Measurements from ENCODE around the gene RPS10. TPM values are rescaled to one million over a fixed set of nuclear protein-coding genes. Genes with fewer than 3 reads are reported as not detected.

The RPS10 gene
- total RNA-seq, 2 donors from 2014 or later = 1,206 to 1,361 TPM

DNA sequence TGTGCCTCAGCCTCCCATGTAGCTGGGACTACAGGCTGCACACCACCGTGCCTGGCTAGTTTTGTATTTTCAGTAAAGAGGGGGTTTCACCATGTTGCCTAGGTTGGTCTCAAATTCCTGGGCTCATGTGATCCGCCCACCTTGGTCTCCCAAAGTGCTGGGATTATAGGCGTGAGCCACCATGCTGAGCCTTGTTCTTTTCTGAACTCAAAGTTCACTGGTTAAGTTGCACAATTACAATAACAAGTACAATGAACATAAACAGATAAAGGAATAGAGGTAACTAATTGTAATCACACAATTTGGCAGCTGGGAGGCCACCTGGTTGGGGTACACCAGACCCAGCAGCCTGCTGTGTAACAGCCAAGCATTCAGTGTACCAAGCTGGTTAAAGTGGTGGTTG is 40.1 kb downstream of the RPS10 start:
- WGBS, 2 donors = 94 to 100% methylated on average over 3 of the region's 3 CpGs
- intact Hi-C loops (cut with DNase I) = no loop called here
- no peak overlapping the region for H3K27ac ChIP-seq
- no peaks in the 10 kb centered on the region for H3K27me3 ChIP-seq
- no peak overlapping the region for H3K4me3 ChIP-seq
- DNase-seq (no peak), ATAC-seq (no peak)
- H3K4me1 ChIP-seq = peaks cover 21% of the 10 kb centered on the region
- H3K36me3 ChIP-seq (replicated peaks in 1 of 2; ENCODE audit: insufficient read depth in 1 of 2, low read depth in 2 of 2) = no peaks in the 10 kb centered on the region
- TF ChIP-seq, protein P1, sequence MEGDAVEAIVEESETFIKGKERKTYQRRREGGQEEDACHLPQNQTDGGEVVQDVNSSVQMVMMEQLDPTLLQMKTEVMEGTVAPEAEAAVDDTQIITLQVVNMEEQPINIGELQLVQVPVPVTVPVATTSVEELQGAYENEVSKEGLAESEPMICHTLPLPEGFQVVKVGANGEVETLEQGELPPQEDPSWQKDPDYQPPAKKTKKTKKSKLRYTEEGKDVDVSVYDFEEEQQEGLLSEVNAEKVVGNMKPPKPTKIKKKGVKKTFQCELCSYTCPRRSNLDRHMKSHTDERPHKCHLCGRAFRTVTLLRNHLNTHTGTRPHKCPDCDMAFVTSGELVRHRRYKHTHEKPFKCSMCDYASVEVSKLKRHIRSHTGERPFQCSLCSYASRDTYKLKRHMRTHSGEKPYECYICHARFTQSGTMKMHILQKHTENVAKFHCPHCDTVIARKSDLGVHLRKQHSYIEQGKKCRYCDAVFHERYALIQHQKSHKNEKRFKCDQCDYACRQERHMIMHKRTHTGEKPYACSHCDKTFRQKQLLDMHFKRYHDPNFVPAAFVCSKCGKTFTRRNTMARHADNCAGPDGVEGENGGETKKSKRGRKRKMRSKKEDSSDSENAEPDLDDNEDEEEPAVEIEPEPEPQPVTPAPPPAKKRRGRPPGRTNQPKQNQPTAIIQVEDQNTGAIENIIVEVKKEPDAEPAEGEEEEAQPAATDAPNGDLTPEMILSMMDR (IDR thresholded peaks at IDR 0.05) = no peak
- no peak for TF ChIP-seq POLR2A (IDR thresholded peaks at IDR 0.05)
- H3K9me3 ChIP-seq = no peaks in the 10 kb centered on the region

DNA sequence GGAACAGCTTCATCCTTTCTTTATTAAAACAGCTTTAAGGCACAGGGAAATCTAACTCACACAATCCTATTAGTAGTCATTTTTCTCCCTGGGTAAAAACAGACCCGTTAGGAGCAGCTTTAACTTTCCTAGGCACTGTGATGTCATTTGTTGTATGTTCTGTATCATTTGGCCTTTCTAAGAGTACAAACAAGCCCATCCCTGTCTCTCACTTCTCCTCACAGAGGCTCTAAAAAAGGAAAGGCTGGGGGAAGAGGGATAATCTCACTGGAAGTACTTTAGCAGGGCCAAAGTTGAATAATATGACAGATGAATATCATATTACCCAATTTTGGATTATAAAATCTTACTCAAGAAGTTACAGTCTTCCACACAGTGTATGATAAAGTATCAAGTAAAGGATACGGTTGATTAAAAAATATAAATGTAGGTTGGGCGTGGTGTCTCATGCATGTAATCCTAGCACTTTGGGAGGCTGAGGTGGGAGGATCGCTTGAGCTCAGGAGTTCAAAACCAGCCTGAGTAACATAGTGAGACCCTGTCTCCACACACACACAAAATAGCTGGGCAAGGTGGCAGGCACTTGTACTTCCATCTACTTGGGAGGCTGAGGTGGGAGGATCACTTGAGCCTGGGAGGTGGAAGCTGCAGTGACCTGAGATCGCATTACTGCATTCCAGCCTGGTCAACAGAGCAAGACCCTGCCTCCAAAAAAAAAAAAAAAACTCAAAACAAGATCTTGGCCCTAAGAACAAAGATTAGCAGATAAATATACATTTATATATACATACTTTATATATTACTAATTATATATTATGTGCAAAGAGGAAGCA is 41.3 kb downstream of the RPS10 start:
- WGBS, 2 donors = 85 to 90% methylated on average over 5 of the region's 5 CpGs
- intact Hi-C loops (cut with DNase I) = no loop called here
- no peak for TF ChIP-seq POLR2A (IDR thresholded peaks at IDR 0.05)
- TF ChIP-seq, protein P1 (IDR thresholded peaks at IDR 0.05) = no peak
- DNase-seq (no peak), ATAC-seq (no peak)
- H3K27me3 ChIP-seq = no peaks in the 10 kb centered on the region
- no peak overlapping the region for H3K4me3 ChIP-seq
- no peaks in the 10 kb centered on the region for H3K36me3 ChIP-seq (replicated peaks in 1 of 2; ENCODE audit: insufficient read depth in 1 of 2, low read depth in 2 of 2)
- H3K9me3 ChIP-seq = no peaks in the 10 kb centered on the region
- H3K4me1 ChIP-seq = peaks cover 17% of the 10 kb centered on the region
- H3K27ac ChIP-seq = peak overlapping the region in 1 of 4 donors; percentile 4

GRCh38 chr6:34383656-34384320 is 42.1 kb downstream of the RPS10 start:
- Histone ChIP-seq H3K27me3 (no peaks in the 10 kb centered on the region), H3K36me3 (replicated peaks in 1 of 2; ENCODE audit: insufficient read depth in 1 of 2, low read depth in 2 of 2) (no peaks in the 10 kb centered on the region), H3K4me3 (no peak overlapping the region), H3K9me3 (no peaks in the 10 kb centered on the region), H3K4me1 (peaks cover 17% of the 10 kb centered on the region), H3K27ac (peak overlapping the region in 1 of 4 donors; percentile 4)
- intact Hi-C loops (cut with DNase I) = no loop called here
- 64 to 74% methylated on average over 6 of the region's 6 CpGs for WGBS, 2 donors
- no peak for TF ChIP-seq POLR2A (IDR thresholded peaks at IDR 0.05)
- TF ChIP-seq, protein P1 (IDR thresholded peaks at IDR 0.05) = no peak
- DNase-seq (no peak), ATAC-seq (no peak)

DNA sequence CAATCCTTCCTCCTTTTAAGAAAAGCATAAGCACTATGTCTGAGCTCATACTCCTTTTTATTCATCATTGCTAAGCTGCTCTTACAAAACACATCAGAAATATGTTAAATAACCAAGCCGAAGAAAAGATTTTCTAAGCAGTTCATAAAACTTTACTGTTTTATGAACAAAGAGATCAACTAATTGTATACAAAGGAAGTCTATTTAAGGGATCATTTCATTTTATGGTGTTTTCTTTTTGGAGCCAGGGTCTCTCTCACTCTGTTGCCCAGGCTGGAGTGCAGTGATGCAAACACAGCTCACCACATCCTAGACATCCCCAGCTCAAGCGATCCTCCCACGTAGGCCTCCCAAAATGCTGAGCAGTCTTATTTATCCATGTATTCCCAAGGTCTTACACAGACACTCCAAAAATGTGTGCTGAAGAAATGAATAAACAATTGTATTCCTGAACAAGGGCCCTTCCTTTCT is 42.7 kb downstream of the RPS10 start:
- Histone ChIP-seq H3K4me3 (no peak overlapping the region), H3K36me3 (replicated peaks in 1 of 2; ENCODE audit: insufficient read depth in 1 of 2, low read depth in 2 of 2) (no peaks in the 10 kb centered on the region), H3K27ac (no peak overlapping the region), H3K9me3 (no peaks in the 10 kb centered on the region), H3K27me3 (no peaks in the 10 kb centered on the region), H3K4me1 (peaks cover 17% of the 10 kb centered on the region)
- ATAC-seq = no peak
- DNase-seq = peak in 1 of 4 donors; percentile 14
- WGBS, 2 donors = 73 to 93% methylated on average over 3 of the region's 3 CpGs
- intact Hi-C loops (cut with DNase I) = no loop called here
- TF ChIP-seq, protein P1 (IDR thresholded peaks at IDR 0.05) = no peak
- TF ChIP-seq POLR2A (IDR thresholded peaks at IDR 0.05) = no peak

Measured in body of pancreas (tissue), 4 donors.